ENCODE measurements around the gene KIF26B.

KIF26B gene

DNA sequence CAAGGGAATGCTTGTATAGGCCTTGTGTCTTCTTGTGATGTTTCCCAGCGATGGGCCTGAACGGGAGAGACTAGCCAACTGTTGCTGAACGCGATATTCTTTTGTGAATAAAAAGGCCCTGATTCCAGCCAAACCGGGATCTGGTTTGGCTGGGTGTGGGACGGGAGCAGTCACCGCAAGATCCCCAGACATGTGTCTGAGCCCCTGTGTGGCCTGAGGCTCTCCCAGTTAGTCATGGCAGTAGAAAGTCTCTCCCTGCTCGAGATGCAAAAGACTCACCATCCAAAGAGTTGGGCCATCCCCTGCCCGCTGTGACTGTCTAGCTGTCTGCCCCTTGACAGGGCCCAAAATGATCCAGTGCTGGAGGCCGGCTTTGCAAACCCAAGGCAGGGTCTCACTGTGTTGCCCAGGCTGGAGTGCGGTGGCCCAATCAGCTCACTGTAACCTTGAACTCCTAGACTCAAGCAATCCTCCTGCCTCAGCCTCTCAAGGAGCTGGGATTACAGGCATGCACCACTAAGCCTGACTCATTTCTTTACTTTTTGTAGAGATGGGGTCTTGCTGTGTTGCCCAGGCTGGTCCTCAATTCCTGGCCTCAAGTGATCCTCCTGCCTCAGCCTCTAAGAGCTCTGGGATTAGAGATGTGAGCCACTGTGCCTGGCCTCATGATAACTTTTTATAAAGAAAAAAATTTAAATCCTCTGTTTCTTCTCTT lies 56.4 kb downstream of the KIF26B start:
- DNase-seq, result no peak

DNA sequence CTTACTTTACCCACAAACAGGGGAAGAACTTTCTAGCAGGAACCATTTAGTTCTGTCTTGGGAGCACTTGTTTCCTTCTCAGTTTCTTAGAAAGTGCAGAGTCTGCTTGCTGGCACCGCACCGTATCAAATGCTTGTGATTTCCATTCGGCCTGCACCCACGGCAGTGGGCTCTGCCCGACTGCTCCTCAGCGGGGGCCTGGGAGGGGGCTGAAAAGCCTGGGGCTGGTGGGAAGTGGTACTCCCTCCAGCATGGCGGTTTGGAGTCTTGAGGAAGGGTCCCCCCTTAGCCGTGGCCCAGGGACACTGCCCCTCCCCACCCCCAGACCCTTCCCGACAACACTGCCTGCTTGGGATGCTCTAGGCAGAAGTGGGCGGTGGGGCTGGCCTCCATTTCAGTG lies 57.0 kb downstream of the KIF26B start:
- no peak for DNase-seq

DNA sequence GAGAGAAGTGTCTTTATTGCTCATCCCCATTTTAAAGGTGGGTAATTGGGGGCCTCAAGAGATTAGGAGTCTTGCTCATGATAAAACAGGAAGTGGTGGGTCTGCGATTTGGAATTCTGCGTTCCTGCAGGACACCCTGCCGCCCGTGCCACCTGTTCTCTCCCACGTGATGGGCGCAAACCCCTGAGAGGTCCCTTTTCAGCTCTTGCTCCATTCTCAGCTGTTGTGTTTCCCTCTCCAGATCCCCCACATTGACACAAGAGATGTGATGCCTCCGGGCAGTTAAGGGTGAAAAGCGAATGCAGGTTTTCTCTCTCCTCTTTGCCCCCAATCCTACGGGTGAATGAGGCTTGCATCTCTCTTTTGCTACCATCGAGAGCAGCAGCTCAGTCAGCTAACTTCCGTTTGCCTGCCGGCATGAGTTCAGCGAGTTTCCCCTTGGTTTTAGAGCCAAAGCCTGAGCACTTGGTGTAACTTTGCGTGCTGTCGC lies 57.5 kb downstream of the KIF26B start:
- DNase-seq, result no peak

DNA sequence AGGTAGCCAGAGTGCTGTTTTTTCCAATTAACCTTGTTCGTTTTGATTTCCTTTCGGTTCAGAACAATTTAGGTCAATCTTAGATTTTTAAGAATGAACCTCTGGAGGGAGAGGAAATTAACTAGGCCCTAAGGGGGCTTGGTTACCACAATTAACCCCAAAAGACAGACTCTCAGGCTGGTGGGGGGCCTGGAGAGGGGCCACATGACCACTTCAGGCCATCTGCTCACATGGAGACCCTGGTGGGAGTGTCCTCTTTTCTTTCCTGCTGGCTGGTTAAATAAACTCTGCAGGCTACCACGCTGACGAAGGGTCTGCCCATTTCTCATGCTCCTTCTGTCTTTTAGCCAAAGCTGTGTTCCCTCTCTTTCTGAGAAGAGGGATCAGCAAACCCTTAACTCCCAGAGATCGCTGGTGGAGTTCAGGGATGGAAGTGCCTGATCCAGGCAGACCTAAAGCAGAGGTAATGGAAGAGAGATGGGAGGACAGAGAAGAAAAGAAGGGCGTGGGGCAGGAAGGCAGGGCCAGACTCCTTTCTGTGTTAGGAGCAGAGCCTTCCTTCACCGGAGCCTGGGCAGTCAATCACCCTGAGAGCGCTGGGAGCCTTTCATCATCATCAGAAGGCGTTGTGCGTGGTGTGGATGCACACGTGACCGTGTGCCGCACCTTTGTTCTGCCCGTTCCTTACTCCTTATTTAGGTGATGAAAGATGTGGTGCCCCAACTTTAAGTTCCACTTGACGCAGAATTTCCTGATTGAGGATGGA lies 58.5 kb downstream of the KIF26B start:
- DNase-seq, result no peak

DNA sequence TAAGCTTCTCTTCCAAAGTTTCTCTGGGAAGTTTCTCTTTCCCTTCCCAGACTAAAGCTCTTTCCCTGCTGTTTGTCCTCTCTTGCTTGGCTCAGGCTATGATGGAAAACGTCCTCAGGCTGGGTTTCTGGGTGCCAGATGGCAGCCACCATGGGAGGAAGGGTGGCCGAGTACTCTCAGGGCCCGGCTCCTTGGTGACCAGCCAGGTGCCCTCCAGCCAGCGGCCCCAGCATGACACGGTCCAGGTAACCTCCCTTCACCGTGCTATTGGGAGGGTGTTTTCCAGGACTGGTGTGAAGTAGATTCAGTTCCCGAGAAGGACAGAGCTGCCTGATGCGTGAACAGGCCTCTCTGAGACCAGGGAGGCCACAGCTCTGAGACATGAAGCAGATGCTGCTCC lies 60.3 kb downstream of the KIF26B start:
- no peak for DNase-seq

DNA sequence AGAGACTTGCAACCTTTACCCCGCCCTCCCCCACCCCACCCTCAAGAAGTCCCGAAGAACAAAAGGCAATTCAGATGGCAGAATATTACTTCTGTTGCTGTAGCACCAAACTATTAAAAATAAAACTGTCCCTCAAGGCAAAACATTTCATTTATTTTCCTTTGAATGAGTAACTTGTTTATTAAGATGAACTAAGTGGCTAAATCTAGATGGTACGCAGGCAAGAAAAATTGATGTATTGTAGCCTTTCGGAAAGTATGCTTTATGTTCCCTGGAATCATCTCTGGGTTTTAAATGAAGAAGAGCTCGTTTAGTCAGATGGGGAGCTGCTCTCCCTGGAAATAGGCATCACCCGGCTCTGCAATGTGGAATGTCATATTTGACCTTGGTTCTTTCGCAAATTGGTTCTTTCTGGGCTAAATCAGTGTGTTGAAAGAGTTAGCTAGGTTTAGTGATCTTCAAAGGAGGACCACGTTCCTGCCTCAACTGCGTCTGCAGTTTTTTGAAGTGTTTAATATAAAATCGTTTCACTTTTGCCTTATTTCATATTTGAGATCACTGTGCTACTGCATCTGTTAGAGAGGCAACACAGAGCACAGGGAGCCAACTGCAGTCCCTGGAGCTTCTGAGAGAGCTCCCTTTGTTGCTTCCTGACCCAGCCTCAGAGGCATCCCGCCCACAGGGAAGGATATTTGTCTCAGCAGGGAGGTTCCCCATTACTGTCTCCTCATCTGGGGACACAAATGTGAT lies 61.8 kb downstream of the KIF26B start:
- DNase-seq, result no peak

DNA sequence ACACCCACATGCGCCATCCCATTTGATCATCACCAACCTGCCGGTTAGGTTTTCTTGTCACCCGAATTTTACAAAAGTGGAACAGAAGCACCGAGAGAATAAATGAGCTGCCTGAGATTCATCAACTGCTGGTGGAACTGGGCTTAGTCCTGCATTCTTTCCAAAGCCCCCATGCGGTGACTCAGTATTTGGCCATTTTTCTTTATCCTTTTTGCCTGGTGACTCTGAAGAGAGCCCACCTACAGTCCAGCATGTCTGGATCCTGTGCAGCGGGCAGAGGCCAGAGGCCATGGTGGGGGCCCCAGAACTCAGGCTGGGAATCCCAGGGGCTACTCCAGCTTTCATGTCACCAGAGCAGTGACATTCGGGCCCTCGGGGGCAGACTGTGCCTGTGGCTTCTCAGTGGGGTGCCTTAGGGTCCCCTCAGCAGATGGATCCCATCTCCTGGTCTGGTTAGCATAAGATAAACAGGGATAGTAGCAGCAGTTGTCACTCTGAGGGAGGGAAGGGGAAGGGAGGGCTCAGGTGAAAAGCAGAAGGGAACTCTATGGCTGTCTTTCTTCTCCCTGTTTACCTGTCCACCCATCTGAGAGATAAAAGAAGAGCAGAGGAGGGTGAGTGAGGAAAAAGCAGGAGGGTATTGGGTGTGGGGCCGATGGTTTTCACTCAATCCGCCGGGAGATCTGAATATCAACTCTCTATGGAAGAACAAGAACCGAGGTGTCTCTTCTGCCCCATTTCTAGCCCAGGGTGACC lies 63.2 kb downstream of the KIF26B start:
- DNase-seq, result no peak

DNA sequence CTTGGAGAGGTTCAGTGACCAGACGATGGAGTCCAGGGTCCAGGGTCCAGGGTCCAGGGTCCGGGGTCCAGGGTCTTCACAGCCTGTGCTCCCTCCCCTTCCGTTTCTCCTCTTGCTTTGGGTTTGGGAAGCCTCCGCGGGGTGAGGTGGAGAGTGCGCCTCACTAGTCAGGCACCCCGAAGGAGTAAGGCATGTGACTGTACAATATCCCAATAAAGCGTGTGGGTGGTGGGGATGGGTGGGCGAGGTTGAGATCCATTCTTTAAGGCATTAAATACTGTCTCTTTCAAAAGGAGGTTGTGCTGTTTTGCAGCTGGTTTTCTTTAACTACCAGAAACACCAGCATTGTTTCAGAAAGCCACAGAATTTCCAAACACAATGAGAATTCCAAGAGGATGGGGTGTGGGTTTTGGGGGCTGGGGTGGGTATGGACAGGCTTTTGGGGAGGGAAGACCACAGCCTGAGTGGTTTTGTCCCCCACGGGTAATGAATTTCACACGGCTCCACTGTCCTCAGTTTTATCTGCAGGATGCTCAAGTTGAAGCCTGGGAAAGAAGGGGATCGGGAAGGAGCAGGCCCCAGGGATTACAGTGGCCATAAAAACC lies 65.7 kb downstream of the KIF26B start:
- DNase-seq, result no peak

DNA sequence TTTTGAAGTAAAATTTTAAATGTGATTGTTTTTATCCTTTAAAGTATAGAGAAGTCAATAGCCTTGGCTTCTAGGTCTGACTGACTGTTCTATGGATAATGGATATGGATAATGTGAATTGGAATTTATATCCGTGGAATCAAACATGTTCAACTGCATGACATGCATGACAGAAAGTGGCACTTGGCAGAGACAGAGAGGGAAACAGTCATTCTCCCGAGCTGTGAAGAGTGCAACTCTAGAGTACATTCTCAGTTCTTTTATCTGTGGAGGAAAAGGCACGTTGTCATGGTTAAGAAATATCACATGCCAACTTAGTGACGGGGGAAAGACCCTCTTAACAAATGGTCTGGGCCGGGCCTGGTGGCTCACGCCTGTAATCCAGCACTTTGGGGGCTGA lies 67.0 kb downstream of the KIF26B start:
- no peak for DNase-seq

DNA sequence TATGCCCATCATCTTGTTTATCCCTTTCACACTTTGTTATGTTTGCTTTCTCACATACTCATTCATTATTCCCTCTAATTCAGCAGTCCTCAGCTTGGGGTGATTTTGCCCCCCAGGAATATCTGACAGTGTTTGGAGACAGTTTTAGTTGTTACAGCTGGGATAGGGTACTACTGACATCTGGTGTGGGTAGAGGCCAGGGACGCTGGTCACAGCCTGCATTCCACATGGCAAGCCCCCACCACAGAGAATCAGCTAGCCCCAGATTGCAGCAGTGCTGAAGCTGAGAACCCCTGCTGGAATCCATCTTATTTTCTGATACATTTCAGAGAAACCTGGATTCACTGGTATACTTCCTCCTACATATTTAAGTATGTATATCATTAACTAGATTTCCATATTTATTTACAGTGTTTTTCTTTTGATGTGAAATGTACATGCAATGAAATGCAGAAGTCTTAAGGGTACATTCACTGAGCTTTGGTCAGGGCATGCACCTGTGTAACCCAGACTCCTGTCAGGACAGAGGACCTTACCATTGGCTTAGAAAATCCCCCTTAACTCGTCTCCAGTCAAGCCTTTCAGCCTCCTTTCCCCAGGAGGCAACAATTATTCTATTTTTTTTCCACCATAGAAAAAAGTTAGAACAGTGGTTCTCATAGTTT lies 68.3 kb downstream of the KIF26B start:
- DNase-seq, result no peak

DNA sequence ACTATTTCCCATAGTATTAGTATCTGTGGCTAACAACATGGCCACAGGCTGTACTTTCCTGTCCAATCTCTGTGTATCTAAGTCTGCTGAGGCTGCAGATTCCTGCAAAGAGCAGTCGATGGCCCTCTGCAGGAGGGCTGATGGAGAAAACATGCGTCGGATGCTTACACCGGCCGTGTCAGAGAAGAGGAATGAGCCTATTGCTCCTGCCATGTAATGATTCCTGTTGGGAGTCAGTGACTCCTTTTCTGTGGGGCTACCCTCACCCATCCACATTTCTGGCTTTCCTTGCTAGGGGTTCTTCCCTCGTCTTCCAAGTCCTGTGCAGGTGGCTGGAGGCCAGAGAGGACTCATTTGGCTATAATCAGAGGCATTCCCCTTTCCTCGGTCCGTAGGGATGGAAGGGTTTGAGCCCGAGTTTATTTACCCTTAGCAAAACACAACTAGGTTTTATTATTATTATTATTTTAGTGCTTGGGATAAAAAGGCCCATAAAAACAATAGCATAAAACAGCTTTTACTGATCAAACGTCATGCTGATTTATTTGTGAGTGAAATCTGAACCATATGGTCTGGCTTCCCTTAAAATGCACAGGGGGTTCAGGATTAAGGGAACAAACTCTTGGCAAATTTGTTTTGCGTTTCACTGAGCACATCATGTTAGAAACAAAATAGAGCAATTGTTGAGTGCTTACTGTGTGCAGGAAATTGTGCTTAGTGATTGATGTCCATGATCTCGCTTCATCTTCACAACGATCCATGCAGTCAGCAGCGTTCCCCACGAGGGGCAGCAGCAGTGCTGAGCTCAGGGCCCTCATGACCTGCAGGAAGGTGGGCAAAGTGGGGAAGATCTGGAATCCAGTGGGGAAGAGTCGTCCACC lies 70.8 kb downstream of the KIF26B start:
- DNase-seq, result no peak

DNA sequence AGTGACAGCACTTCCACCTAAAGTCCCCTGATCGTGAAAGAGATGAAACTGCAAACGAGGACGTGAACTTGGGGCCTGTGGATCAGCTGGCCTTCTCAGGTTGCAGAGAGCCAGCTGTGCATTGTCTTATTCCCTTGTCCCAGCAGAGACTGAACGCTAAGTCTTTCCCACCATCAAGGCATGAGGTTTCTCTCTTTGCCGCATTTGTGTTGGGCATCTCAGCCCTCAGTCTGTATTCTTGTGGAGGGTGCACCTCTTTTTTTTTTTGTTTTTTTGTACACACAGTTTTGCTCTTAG lies 71.4 kb downstream of the KIF26B start:
- DNase-seq, result no peak

DNA sequence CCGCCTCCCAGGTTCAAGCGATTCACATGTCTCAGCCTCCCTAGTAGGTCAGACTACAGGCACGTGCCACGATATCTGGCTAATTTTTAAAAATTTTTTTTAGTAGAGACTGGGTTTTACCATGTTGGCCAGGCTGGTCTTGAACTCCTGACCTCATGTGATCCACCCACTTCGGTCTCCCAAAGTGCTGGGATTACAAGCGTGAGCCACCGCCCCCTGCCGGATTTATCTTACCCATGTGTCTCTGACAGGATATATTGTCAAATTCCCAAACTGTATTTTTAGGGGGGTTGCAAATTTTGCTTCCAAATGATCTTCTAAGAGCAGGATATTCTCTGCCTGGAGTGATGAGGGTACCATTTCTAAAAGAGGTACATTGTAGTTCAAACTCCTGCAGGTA lies 74.3 kb downstream of the KIF26B start:
- no peak for DNase-seq

DNA sequence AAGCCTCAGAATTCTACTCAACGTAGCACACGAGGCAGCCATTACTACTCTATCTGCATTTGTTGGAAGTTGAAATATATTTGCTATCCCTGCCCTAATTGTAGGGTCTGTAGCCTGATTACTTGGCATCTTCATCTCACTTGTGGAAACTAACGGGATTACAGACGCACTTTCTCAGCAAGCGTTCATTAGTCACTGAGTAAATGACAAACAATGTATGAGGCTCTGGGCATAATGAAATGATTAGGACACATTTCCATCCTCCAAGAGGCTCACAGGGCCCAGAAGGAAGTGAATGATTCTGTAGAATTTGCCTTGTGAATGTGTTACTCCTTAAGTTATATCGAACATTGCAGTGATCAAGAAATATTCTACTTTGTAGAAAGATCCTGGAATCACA lies 78.1 kb downstream of the KIF26B start:
- no peak for DNase-seq

DNA sequence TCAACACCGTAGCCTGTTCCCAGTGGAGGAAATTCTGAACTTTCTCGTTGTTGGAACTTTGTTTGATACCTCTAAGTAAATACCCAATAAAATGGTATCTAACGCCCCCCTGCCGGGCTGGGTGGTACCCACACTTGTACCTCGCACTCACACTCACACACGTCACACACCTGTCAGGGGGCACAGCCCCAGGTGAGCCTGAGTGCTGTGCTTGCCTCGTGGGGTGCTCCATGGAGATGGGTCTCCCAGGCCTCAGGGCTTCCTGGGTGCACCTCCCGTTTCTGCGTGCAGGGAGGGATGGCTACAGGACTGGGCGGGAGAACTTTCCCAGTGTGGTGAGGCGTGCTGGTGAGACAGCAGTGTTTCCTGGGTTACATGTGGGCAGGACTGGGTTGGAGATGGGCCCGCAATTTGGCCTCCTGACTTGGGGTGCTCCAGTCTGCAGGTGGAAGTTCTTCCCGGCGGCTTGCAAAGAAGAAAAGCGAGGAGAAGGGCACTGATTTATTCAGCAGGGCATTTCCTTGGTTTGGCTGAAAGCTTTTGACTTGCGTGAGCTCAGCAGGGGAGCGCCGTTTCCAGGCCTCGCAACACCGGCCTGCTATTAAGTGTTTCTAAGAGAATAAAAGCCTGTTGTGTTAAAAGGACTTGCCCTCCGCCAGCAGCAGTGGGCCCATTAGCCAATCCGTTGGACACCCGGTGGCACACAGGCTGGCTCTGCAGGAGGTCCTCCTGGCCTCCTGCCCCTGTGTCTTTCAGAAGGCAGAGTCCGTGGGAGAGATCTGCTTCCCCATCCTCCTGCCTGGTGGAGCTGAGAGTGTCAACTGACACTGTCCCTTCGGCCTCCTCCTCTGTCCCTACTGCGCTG lies 79.7 kb downstream of the KIF26B start:
- DNase-seq, result no peak

DNA sequence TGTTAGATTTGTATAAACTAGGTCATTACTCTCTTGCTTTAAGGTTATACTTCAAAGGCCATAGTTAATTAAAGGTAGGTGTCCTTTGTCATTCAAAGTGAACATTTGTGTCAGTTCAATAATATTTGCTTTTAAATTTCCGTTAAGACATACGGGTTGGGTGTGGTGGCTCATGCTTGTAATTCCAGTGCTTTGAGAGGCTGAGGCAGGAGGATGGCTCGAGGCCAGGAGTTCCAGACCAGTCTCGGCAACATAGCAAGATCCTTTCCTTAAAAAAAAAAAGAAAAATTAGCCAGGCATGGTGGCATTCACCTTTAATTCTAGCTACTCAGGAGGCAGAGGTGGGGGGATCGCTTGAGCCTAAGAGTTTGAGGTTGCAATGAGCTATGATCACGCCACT lies 80.4 kb downstream of the KIF26B start:
- DNase-seq, result no peak

DNA sequence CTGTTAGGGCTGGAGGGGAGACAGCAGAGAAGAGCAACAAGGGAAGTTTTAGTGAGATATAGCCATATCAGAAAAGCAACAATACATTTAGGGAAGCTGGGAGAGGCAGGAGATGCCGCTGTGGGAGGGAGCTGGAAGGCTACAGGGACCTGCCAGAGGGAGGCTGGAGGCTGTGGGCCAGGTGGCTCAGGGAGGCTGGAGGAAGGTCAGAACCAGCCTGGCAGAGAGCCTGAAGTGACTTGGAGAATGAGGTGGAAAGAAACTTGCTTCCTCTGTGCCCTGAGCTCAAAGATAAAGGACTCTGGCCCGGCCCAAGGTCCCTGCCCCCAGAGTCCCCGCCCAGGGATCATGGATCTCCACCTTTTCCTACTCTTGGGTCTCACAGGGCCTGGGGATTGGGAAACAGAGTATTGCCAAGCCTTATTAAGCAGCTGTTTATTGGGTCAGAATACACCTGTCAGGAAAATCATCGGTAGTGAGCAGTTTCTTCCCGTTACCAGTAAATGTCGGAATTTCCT lies 85.9 kb downstream of the KIF26B start:
- no peak for DNase-seq

DNA sequence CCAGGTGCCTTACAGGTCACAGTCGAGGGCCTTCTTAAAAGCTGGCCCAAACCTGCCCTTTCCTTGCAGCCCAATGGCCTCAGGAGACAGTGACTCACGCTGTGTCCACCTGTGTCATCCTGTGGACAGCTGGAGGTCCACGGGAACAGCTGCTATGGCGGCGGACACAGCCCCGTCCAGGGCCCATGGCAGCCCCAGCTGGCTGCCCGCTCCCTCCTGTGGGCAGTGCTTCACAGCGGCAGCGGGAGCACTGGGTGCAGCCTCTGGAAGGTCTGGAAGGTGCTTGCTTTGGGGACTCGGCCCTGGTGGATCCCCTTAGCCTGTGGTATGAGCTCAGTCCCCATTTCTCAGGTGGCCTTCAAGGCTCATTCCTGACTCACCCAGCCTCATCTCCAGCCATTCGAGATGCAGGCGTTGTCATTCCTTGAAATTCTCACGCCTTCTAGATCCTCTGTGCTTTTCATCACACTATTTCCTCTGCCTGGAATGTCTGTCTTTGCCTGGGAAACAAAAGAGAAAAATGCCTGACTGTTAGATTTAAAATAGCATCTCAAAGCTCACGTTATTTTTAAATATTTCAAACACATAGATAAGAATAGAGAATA lies 86.8 kb downstream of the KIF26B start:
- no peak for DNase-seq

DNA sequence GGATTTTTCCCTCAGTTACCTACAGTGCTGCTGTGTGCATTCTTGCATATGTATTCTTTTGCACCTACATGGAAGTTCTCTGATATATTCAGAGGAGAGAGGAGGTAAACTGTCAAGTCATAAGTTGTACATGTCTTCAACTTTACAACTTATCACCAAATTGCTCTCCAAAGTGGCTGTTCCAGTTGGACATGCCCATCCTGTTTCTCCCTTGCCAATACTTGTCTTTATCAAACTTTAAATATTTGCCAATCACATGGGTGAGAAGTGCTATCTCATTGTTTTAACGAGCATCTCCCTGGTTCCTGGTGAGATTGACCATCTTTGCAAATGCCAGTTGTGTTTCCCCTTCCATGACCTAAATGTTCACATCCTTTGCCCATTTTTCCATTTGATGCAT lies 88.2 kb downstream of the KIF26B start:
- no peak for DNase-seq
